ENCODE results near the gene CREB1.

Gene CREB1

DNA sequence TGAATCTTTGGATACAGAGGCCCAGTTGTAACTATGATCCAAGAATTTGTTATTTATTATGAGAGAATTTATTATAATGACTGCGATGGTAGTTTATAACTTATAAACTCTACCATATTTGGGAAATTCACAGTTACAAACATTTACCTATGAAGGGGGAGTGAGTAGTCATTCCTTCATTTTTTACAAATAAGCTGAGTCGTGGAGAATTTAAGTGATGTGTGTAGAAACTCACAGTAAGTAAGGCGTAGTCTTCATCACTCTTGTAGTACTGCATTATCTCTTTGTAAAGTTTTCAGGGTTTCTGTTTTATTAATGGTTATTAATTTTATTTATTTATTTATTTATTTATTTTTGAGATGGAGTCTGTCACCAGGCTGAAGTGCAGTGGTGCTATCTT lies 13.5 kb downstream of the CREB1 start:
- DNase-seq (ENCODE audit: low read depth in 2 of 2) = no peak

DNA sequence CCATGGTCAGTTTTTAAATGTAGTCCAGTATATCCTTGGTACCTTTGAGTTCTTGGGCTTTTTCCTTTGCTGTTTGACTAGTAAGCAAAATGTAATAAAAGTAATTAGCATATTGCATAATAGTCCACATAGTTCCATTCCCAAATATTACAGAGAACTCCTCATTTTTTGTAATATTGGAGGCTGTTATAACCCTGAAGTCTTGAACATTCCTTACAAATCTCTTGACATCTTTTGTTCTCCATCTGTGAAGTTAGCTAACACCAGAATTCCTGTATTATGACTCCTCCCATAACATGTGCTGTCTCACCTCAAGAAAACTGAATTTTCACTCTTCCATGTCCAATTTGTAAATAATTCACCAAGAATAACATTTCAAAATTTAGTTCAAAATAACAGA lies 17.1 kb downstream of the CREB1 start:
- no peak for DNase-seq (ENCODE audit: low read depth in 2 of 2)

DNA sequence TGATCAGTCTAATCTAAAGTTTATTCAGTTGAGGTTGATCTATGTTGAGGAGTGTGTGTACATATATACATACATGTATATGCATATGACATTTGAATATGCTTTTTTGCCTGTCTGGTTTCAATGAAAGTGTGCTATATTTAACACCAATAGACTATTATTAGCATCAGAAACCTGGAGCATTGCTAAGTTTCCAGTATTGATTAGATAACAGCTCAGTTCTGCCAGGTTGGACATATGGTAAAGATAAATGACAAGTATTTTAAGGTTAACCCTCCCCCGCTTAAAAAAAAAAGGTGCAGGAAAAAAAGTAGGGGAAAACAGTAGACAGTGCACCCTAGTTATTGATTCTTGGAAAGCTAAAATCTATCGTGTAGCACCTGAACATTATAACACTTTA lies 19.4 kb downstream of the CREB1 start:
- DNase-seq (ENCODE audit: low read depth in 2 of 2) = no peak

DNA sequence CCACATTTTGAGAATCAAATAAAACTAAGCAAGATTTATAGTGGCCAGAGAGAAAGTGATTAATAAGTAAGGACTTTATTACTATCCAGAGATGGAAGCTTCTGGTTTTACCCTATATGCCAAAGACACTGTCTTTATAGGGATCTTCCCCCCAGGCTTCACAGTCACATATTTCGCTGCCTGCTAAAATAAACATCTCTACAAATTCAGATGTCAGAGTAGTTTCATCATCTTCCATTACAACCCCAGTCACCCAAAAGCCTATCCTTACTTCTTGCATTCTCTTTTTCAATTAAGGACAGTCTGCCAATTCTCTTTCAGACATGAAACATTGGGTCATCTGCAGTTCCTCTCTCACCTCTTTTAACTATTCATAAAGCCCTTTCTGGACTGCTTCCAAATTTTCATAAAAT lies 28.3 kb downstream of the CREB1 start:
- DNase-seq (ENCODE audit: low read depth in 2 of 2) = no peak

DNA sequence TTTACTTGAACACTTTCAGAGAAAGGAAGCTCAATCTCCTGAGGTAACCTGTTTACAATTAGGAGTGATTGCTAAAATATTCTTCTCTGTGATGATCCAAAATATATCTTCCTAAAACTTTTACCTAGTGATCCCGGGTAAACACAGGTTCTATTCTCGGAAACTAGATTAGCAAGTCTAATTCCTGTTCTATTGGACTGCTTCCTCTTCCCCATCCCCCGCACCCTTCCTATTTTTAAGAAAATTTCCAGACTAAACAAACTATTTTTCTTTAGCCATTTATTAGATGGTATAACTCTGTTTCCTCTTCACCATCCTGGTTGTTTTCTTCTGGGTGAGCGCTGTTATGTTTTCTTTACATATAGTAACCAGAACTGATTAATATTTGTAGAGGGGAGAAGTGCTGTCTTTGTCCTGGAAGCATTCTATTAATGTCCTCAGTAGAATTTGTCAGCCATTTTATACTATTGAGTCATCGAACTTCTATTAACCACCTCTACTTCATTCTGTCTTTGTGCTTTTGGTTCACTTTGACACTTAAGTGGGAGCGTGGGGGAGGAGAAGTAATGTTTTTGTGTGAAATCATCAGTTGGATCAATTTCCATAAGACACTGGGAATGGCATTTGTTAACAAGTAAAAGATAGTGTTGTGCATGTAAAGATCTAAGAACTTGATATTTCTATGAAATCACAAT lies 31.8 kb downstream of the CREB1 start:
- no peak for DNase-seq (ENCODE audit: low read depth in 2 of 2)

DNA sequence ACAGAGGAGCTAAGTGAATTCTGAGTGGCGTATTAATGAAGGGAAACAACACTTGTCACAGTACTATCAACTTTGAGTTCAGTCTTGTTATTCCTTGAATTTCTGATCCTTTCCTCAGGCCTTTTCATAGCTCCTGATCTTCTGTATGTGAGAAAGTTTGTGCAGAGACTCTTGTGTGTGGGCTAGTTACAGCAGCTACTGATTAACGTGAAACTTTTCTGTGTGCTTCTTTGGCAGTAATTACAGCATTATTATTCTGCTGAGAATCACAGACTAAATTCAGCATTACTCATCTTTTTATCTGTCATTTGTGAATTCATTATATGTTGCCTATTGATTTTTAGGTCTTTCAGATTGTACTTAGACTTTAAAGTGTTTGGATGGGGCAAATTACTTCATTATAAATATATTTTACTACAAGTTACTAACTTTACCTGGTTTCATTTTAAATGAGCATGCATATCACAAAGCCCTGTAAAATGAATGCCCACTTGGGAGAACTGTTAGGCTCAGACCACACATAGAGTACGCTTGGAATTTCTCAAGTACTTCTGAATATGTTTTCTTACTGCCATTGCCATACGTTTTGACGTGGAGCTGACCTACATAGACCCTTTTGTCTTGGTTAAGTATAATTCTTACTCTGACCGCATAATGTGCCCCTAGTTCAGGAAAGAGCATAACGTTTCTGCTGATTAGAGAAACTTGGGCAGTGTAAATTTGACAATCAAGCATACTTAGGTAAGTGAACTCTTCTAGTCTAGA lies 36.2 kb downstream of the CREB1 start:
- DNase-seq (ENCODE audit: low read depth in 2 of 2) = no peak

DNA sequence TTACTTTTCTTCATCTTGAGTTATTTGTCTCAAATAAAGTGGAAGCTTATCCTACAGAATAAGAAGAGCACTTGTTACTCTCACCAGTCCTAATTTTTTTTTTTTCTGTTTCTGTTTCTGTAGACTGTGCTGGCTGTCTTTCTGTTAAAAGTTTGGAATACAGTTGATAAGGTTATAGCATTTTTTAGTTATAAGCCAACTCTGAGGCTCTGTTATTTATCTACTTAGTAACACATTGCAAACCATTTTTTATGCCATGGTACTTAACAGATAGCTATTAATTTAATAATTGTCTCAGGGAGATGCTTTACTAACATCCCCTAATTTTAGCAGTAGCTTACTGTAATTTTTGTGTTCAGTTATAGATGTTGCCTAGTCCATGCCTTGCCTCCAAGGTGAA lies 37.9 kb downstream of the CREB1 start:
- DNase-seq (ENCODE audit: low read depth in 2 of 2) = no peak

DNA sequence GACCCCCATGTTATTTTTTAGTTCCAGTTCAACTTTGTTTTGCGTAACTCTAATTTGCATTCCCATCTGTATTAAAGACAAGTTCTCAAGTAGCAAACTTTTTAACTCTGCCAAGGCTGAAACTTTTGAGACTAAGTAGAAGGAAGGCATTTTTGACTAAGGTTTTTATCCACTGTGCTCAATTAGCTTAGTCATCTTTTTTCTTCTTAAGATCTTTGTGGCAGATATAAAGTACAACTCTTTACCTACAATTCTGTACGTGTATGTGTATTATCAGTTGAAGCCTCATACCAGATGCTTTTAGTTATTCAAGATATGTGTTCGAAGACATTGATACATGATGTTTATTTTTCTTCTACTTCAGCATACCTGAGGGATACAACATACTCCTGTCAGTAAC lies 41.6 kb downstream of the CREB1 start:
- DNase-seq (ENCODE audit: low read depth in 2 of 2) = no peak

DNA sequence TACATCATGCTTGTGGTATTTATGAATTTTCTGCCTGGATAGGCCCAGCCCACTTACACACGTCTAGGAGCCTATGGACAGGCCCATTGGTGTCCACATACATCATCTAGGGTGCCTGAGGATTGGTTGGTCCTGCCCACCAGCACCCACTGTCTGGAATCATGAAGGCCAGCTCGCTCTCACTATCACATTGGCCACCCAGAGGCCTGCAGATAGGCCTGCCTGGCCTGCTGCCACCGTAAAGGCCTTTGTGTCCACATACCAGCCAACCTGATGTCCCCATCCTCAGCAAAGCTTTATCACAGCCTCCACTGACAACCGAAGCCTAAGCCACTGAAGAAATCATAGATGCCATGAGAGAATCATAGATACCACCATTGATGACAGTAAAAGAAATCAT lies 55.2 kb downstream of the CREB1 start:
- no peak for DNase-seq (ENCODE audit: low read depth in 2 of 2)

DNA sequence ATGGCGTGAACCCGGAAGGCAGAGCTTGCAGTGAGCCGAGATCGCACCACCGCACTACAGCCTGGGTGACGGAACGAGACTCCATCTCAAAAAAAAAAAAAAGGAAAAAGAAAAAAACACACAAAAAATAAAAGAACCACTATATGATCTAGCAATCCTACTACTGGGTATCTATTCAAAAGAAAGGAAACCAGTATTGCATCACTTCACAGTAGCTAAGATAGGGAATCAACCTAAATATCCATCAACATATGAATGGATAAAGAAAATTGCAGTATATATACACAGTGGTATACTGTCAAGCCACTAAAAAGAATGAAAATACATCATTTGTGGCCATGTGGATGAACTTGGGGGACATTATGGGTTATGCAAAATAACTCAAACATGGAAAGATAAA lies 57.5 kb downstream of the CREB1 start:
- no peak for DNase-seq (ENCODE audit: low read depth in 2 of 2)

DNA sequence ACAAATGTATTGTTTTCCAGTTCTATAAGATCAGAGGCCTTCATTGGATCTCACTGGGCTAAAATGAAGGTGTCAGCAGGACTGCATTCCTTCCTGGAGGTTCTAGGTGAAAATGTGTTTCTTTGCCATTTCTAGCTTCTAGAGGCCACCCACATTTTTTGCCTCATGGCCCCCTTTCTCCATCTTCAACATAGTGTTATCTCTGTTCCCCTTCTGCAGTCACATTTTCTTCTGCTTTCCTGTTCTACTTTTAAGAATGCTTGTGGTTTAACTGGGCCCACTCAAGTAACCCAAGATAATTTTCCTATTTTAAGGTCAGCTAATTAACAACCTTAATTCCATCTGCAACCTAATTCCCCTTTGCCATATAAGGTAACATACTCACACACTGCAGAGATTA lies 59.4 kb downstream of the CREB1 start:
- DNase-seq (ENCODE audit: low read depth in 2 of 2) = no peak

DNA sequence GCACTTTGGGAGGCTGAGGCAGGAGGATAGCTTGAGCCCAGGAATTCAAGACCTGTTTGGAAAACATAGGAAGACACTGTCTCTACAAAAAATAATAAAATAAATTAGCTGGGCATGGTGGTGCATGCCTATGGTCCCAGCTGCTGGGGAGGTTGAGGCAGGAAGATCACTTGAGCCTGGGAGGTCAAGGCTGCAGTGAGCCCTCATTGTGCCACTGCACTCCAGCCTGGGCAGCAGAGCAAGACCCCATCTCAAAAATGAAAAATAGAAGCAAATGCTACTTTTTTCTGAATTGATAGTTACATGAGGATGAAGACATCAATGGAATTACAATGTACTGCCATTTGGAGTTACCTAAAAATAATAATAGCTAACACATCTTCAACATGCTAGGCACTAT lies 63.5 kb downstream of the CREB1 start:
- DNase-seq (ENCODE audit: low read depth in 2 of 2) = no peak

DNA sequence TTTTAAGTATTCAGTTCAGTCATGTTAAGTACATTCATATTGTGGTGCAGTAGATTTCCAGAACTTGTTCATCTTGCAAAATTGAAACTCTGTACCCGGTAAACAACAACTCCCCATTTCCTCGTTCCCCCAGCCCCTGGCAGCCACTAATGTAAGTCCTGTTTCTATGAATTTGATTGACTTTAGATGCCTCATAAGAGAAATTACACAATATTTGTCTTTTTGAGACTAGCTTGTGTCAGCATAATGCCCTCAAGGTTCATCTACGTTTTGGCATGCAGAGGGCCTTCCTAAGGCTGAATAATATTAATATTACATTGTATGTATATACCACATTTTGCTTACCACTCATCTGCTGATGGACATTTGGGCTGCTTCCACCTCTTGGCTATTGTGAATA lies 64.5 kb downstream of the CREB1 start:
- DNase-seq (ENCODE audit: low read depth in 2 of 2) = no peak

DNA sequence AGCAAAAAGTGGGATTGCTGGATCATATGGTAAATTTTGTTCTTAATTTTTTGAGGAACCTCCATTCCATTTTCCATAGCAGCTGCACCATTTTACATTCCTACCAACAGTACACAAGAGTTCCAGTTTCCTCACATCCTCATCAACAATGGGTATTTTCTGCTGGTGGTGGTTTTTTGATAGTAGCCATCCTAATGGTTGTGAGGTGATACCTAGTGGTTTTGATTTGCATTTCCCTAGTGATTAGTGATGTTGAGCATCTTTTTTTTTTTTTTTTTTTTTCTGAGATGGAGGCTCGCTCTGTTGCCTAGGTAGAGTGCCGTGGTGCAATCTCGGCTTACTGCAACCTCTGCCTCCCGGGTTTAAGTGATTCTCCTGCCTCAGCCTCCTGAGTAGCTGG lies 65.0 kb downstream of the CREB1 start:
- no peak for DNase-seq (ENCODE audit: low read depth in 2 of 2)

DNA sequence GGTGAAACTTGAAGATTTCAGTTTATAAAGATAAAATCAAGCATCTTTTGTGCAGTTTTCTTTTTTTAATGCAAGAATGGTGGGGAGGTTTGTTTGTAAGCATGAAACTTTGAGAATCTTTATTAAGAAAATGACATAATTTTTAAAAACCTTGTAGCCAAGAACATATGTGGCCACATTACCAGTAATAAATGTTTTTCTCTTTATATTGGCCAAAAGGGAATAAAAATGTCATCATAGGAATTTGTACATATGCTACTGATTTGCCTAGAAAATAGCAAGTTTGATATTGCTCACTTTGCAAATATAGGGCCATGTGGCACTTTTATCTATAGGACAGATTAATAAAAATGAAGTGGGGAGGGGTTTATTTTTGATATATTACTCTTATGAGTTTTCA lies 69.9 kb downstream of the CREB1 start:
- no peak for DNase-seq (ENCODE audit: low read depth in 2 of 2)

DNA sequence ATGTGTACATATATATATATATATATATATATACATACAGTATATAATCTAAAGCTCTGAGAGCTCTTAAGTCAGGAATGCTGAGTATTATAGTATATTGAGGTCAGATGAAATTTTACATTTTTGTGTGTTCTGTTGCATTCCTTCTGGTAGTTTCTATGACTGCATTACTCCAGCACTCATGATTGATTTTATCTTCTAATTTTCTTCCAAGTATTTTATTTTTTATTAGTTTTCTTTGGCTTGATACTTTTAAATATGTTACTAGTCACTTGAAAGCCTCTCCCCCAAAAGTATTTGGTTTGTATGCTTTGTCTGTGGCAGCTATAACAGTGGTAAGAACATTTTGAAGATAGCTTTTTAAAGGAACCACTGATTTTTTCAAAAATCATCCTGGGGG lies 70.5 kb downstream of the CREB1 start:
- DNase-seq (ENCODE audit: low read depth in 2 of 2) = no peak

DNA sequence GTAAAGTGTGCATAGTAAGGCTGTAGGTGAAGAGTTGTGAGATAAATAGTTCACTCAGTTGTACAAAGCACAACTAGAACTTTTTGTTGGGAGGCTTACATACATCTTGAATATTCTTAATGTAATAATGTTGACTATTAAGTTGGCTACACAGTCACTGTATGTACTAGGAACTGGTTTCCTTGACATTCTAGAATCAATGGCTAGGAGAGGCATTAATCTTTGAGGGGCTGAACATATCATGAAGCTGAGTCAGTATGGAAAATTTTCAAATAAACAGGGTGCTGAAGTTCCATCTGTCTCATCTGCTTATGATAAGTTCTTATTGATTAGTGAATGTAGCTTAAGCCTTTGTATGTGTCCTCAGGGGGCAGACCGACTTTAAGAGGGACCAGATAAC lies 72.0 kb downstream of the CREB1 start:
- no peak for DNase-seq (ENCODE audit: low read depth in 2 of 2)

DNA sequence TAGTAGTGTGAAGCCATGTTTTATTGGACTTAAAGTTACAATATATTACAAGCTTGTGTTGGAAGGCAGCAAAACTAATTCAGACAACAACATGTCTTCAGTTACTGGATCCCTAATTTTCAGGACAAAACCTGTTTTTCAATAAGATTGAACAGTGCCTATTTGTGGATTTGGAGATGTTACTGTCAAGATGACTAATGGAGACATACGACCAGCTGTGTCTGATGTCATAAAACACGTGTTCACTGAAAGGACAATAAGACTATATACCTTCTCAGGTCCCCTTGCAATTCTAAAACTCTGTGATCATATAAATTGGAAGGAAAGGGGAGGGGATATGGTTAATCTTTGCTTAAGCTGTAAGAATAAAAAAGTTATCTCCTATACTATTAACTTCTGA lies 73.7 kb downstream of the CREB1 start:
- DNase-seq (ENCODE audit: low read depth in 2 of 2) = no peak

DNA sequence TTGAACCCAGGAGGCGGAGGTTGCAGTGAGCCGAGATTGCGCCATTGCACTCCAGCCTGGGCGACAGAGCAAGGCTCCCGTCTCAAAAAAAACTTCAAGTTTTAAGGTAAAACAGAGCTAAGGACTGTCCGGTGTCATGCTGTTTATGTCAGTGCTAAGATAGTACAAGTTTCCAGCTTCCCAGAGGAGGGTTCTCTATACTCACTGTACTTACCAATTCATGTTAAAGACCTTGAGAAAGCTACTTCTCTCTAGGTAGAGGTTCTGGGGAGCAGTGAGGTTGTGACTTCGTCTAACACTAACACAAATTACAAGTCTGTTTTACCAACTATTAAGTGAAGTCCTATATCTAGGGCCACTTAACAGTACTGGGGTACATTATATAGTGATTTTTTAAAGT lies 76.6 kb downstream of the CREB1 start:
- DNase-seq (ENCODE audit: low read depth in 2 of 2) = no peak

DNA sequence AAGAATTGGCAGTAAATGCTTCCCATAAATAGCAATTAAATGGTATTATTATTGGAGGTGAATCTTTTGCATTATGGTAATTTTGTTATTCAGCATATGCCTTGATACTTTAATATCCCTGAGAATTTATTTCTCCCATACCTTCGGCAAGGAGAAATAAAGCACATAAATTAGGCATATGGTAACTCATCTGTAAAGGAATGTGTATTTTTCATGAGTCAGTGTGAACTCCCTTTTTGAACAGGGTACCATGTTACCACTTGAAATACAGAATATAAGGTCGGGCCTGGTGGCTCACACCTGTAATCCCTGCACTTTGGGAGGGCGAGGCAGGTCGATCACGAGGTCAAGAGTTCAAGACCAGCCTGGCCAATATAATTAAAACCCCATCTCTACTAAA lies 77.1 kb downstream of the CREB1 start:
- DNase-seq (ENCODE audit: low read depth in 2 of 2) = no peak

DNA sequence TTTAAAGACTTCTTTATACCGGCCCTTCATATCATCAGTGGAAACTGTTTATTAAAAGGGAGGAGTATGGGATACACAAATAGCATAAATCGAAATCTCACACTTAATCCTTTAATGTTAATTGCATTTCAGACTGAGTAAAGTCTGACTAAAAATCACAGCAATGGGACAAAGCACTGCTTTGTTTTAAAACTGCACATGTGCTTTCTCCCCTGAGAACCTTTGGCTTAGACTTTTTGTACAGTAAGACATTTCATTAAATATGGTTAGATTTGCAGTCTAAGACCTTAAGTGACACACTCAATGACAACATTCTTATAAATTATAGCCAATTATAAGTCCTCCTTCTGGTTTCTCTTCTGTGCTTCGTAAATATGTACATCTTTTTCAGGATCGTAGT lies 83.0 kb downstream of the CREB1 start:
- DNase-seq (ENCODE audit: low read depth in 2 of 2) = no peak

DNA sequence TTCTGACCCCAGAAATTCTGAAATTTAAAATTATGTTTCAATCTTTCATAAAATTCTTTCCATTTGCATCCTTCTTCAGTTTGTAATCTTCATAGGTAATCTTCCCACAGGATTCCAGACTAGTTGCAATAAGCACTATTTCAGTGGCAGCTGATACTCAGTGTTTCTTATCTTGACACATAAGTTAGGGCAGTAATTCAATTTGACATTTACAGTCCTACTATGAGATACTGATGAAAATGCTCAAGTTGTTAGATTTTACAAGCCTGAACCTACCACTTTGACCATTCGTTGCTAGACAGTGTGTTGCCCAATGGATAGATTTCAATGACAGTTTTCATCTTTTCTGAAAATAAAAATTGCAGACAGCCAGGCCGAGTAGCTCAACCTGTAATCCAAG lies 85.1 kb downstream of the CREB1 start:
- no peak for DNase-seq (ENCODE audit: low read depth in 2 of 2)

DNA sequence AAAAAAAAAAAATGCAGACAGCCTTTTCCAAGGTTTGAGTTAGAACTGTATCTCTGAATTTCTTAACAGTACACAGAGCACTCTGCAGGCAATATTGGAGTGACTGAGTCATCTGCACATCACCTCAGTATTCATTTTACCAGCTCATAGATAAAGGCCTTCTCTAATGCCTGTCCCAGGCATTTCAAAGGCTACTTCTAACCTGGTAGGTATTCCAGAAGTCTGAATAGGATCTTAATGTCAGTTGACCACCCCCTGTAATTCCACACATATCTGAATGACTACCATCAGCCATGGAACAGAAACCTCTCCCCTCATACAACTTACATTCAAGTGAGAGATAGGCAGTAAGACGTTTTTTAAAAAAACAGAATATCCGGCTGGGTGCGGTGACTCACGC lies 86.4 kb downstream of the CREB1 start:
- DNase-seq (ENCODE audit: low read depth in 2 of 2) = no peak

Data from stimulated activated CD4-positive, alpha-beta T cell treated with anti-CD3 and anti-CD28 coated beads, Interleukin-15, amount 100 ng/mL, for 48 hours (primary cell).